Retinal pigment epithelial cell (primary cell): Measurements from ENCODE around the gene DDX1.

Experiments
- DNase-seq: peaks from one replicate; pipeline ENCODE4 v3.0.0-alpha.2; 2010; ENCODE audit warnings: low read depth
- H3K4me3 ChIP-seq: 2 replicates; pipeline ENCODE4 v1.5.1; 2011; ENCODE audit warnings: mild to moderate bottlenecking, low read length, control low read depth, moderate library complexity
- CTCF ChIP-seq: conservative IDR thresholded peaks from 2 replicates; pipeline ENCODE4 v1.5.1; 2011; ENCODE audit warnings: low read depth, low read length, control low read depth, inconsistent platforms

Gene DDX1

GRCh38 chr2:15565392-15565791 lies 26.3 kb upstream of the DDX1 start:
- no peak overlapping the region for H3K4me3 ChIP-seq
- DNase-seq: no peak
- TF ChIP-seq CTCF: no peak

GRCh38 chr2:15565994-15566671 lies 25.5 kb upstream of the DDX1 start:
- TF ChIP-seq CTCF: no peak
- DNase-seq: no peak
- H3K4me3 ChIP-seq: no peak overlapping the region

GRCh38 chr2:15566912-15567311 lies 24.8 kb upstream of the DDX1 start:
- H3K4me3 ChIP-seq: no peak overlapping the region
- no peak for DNase-seq
- TF ChIP-seq CTCF: no peak

GRCh38 chr2:15568874-15569273 lies 22.8 kb upstream of the DDX1 start:
- H3K4me3 ChIP-seq: no peak overlapping the region
- DNase-seq: no peak
- no peak for TF ChIP-seq CTCF

- TF ChIP-seq CTCF: no peak
- no peak overlapping the region for H3K4me3 ChIP-seq
- DNase-seq: no peak
Measured at GRCh38 chr2:15570104-15570503, 21.6 kb upstream of the DDX1 start.

- H3K4me3 ChIP-seq: no peak overlapping the region
- no peak for TF ChIP-seq CTCF
- DNase-seq: no peak
Measured at GRCh38 chr2:15571729-15572128, 19.9 kb upstream of the DDX1 start.

GRCh38 chr2:15577071-15577735 lies 14.5 kb upstream of the DDX1 start:
- DNase-seq: no peak
- TF ChIP-seq CTCF: peak; percentile 92
- no peak overlapping the region for H3K4me3 ChIP-seq
